B cell (primary cell): ENCODE data around the gene SERGEF. TPM values are rescaled to one million over a fixed set of nuclear protein-coding genes. Genes with fewer than 3 reads are reported as not detected.

Source experiments
- ATAC-seq: fragments of 200-7000 bp; cut with Tn5 transposase; one replicate; pipeline ENCODE4 v1.10.0; 2021; ENCODE audit warnings: low read depth, mild to moderate bottlenecking, moderate number of reproducible peaks, moderate library complexity
- CTCF ChIA-PET: fragments of 350-600 bp; sonication (Branson Sonifier 250); formaldehyde crosslinking; loops from one replicate; lab custom pipeline; 2021; ENCODE audit warnings: antibody characterized with exemption, inconsistent platforms; lab: Charles Lee
- POLR2A ChIA-PET: fragments of 350-600 bp; sonication (Branson Sonifier 250); formaldehyde crosslinking; loops from one replicate; lab custom pipeline; 2021; ENCODE audit warnings: antibody characterized with exemption; lab: Charles Lee
- DNase-seq: peaks from one replicate; pipeline ENCODE4 v3.0.0; 2013
- H2AFZ ChIP-seq: 2 replicates; pipeline ENCODE4 v1.6.1; 2012; ENCODE audit warnings: mild to moderate bottlenecking, low read depth, low read length; ENCODE audit not compliant: insufficient read depth, poor library complexity, severe bottlenecking
- H3K27ac ChIP-seq, 2 donors: 1 replicate in 1 of 2; 2 replicates in 1 of 2; pipeline ENCODE4 v1.5.1; 2012 to 2013; ENCODE audit warnings: low read length in 2 of 2, mild to moderate bottlenecking in 2 of 2, moderate library complexity in 1 of 2
- H3K27me3 ChIP-seq, 4 experiments: fragments of 200-600 bp in 1 of 4; sonication (generic) in 1 of 4; replicated peaks in 1 of 4; 1 replicate in 2 of 4; 2 replicates in 2 of 4; pipeline versions ENCODE4 v1.6.1 to v1.7.0; 2013 to 2016; ENCODE audit warnings: low read length in 3 of 4, mild to moderate bottlenecking in 2 of 4, mixed read lengths in 1 of 4, moderate library complexity in 1 of 4; ENCODE audit not compliant: insufficient read depth in 4 of 4, control insufficient read depth in 3 of 4; ENCODE audit errors: control extremely low read depth in 1 of 4
- H3K36me3 ChIP-seq, 2 experiments: replicated peaks in 1 of 2; 1 replicate in 1 of 2; 2 replicates in 1 of 2; pipeline versions ENCODE4 v1.6.1 to v1.7.1; 2013; ENCODE audit warnings: low read length in 1 of 2; ENCODE audit not compliant: insufficient read depth in 2 of 2, control insufficient read depth in 1 of 2; ENCODE audit errors: control extremely low read depth in 1 of 2, extremely low read depth in 1 of 2
- H3K4me1 ChIP-seq, 2 donors: fragments of 200-600 bp in 1 of 2; sonication (generic) in 1 of 2; 1 replicate in 1 of 2; 2 replicates in 1 of 2; pipeline versions ENCODE4 v1.5.1 to v1.6.1; 2013 to 2017; ENCODE audit warnings: low read length in 2 of 2; ENCODE audit not compliant: control insufficient read depth in 2 of 2, insufficient read depth in 2 of 2
- H3K4me2 ChIP-seq: replicated peaks from 2 replicates; pipeline ENCODE3; 2012; ENCODE audit warnings: mild to moderate bottlenecking, low read depth, low read length; ENCODE audit not compliant: poor library complexity, severe bottlenecking
- H3K4me3 ChIP-seq, 5 experiments: fragments of 200-600 bp in 1 of 5; sonication (generic) in 1 of 5; 1 replicate in 3 of 5; 2 replicates in 2 of 5; pipeline versions ENCODE4 v1.5.1 to v1.7.0; 2011 to 2016; ENCODE audit warnings: low read length in 4 of 5, mild to moderate bottlenecking in 4 of 5, low read depth in 2 of 5, control low read depth in 1 of 5, moderate library complexity in 1 of 5; ENCODE audit not compliant: insufficient read depth in 1 of 5; ENCODE audit errors: control extremely low read depth in 1 of 5, extremely low read depth in 1 of 5
- H3K79me2 ChIP-seq: fragments of 200-600 bp; sonication (generic); one replicate; pipeline ENCODE4 v1.6.0; 2016; ENCODE audit warnings: low read length; ENCODE audit not compliant: control insufficient read depth, insufficient read depth
- H3K9ac ChIP-seq: fragments of 200-600 bp; sonication (generic); 2 replicates; pipeline ENCODE4 v1.6.1; 2017; ENCODE audit warnings: mild to moderate bottlenecking, low read length, moderate library complexity
- H3K9me3 ChIP-seq, 3 donors: one replicate each; pipeline versions ENCODE4 v1.6.1 to v1.7.1; 2013; ENCODE audit warnings: low read length in 2 of 3; ENCODE audit not compliant: control insufficient read depth in 2 of 3, insufficient read depth in 1 of 3; ENCODE audit errors: control extremely low read depth in 1 of 3
- H4K20me1 ChIP-seq: 2 replicates; pipeline ENCODE4 v1.6.0; 2012; ENCODE audit warnings: mild to moderate bottlenecking, low read length; ENCODE audit not compliant: insufficient read depth, control insufficient read depth, poor library complexity, severe bottlenecking
- H3K27ac Mint-ChIP-seq: one replicate; pipeline ENCODE4 v1.8.0; 2021; ENCODE audit warnings: mixed read lengths
- H3K27me3 Mint-ChIP-seq: one replicate; pipeline ENCODE4 v1.8.0; 2021; ENCODE audit warnings: mixed read lengths
- H3K4me1 Mint-ChIP-seq: one replicate; pipeline ENCODE4 v1.8.0; 2021; ENCODE audit warnings: mixed read lengths
- H3K4me3 Mint-ChIP-seq: one replicate; pipeline ENCODE4 v1.8.0; 2021; ENCODE audit warnings: mixed read lengths
- H3K9me3 Mint-ChIP-seq: one replicate; pipeline ENCODE4 v1.8.0; 2022; ENCODE audit warnings: mixed read lengths; ENCODE audit not compliant: insufficient read depth
- CTCF ChIP-seq: fragments of 200-600 bp; IDR thresholded peaks from one replicate; pipeline ENCODE4 v1.8.0; 2022; ENCODE audit warnings: antibody characterized with exemption, mild to moderate bottlenecking
- EZH2 ChIP-seq: IDR thresholded peaks from 2 replicates; pipeline ENCODE4 v1.6.1; 2012; ENCODE audit warnings: borderline replicate concordance, low read depth, mild to moderate bottlenecking, moderate library complexity, low read length; ENCODE audit not compliant: insufficient read depth, poor library complexity, severe bottlenecking
- WGBS: methylation state at CpG from one replicate; pipeline ENCODE4 v1.1.5; 2013; ENCODE audit warnings: missing lambda C conversion rate; ENCODE audit not compliant: insufficient coverage; 5-methylcytosine and 5-hydroxymethylcytosine counted together
- intact Hi-C: fragments of 100-400 bp; cut with micrococcal nuclease; formaldehyde crosslinking; loops from one replicate; pipeline ENCODE4 v1.10.0; 2022
- polyA plus RNA-seq: library from polyadenylated mRNA; depleted of rRNA; stranded (reverse); fragments of >200 nt; gene quantifications from 2 replicates; pipeline ENCODE4 v1.2.3, GENCODE V29; 2012
- total RNA-seq, 2 donors: library from RNA; stranded (reverse); fragments of 120-200 nt in 1 of 2; gene quantifications; 1 replicate in 1 of 2; 2 replicates in 1 of 2; pipeline versions ENCODE4 v1.2.3 to v1.2.4, GENCODE V29; 2013 to 2022

SERGEF gene
- total and polyA plus RNA-seq, 2 donors (not counting 1 experiment from before 2014, with no cell fraction given): 24.2 to 54.3 TPM

GRCh38 chr11:17867341-17867740 is 145.5 kb downstream of the SERGEF start:
- no peaks in the 10 kb centered on the region for H3K27me3 ChIP-seq
- no peaks in the 10 kb centered on the region for H3K36me3 ChIP-seq
- TF ChIP-seq EZH2 (no peak), CTCF (no peak)
- no peaks in the 10 kb centered on the region for H3K4me1 Mint-ChIP-seq
- DNase-seq (no peak), ATAC-seq (no peak)
- no peaks in the 10 kb centered on the region for H3K27me3 Mint-ChIP-seq
- no peaks in the 10 kb centered on the region for H3K79me2 ChIP-seq
- no peak overlapping the region for H2AFZ ChIP-seq
- H4K20me1 ChIP-seq: no peaks in the 10 kb centered on the region
- 96% methylated on average over 3 of the region's 3 CpGs for WGBS
- CTCF ChIA-PET: no interaction called here
- H3K4me2 ChIP-seq: no peak overlapping the region
- H3K9ac ChIP-seq: no peak overlapping the region
- H3K27ac Mint-ChIP-seq: no peak overlapping the region
- H3K9me3 ChIP-seq: peaks cover 0 to 4% (median 2%) of the 10 kb centered on the region in 3 donors
- intact Hi-C loops: no loop called here
- H3K27ac ChIP-seq: no peak overlapping the region
- H3K4me3 ChIP-seq: no peak overlapping the region
- POLR2A ChIA-PET: no interaction called here
- H3K4me3 Mint-ChIP-seq: no peak overlapping the region
- no peaks in the 10 kb centered on the region for H3K9me3 Mint-ChIP-seq
- no peaks in the 10 kb centered on the region for H3K4me1 ChIP-seq

- H3K9me3 Mint-ChIP-seq: no peaks in the 10 kb centered on the region
- CTCF ChIA-PET: interaction anchor here (0.8 to 1.9 kb wide), 6 partner anchors 9 to 36 kb away, joined by 3 to 6 read pairs (median 4); no protein-coding TSS in a partner anchor
- ATAC-seq (no peak), DNase-seq (no peak)
- Histone ChIP-seq H4K20me1 (no peaks in the 10 kb centered on the region), H2AFZ (no peak overlapping the region), H3K79me2 (no peaks in the 10 kb centered on the region), H3K4me3 (no peak overlapping the region), H3K4me2 (no peak overlapping the region), H3K36me3 (no peaks in the 10 kb centered on the region), H3K9ac (no peak overlapping the region), H3K4me1 (no peaks in the 10 kb centered on the region), H3K27me3 (no peaks in the 10 kb centered on the region), H3K9me3 (peaks cover 0 to 4% (median 2%) of the 10 kb centered on the region in 3 donors), H3K27ac (no peak overlapping the region)
- intact Hi-C loops: no loop called here
- H3K27ac Mint-ChIP-seq: no peak overlapping the region
- no peaks in the 10 kb centered on the region for H3K4me1 Mint-ChIP-seq
- TF ChIP-seq EZH2 (no peak), CTCF (no peak)
- no peaks in the 10 kb centered on the region for H3K27me3 Mint-ChIP-seq
- no peak overlapping the region for H3K4me3 Mint-ChIP-seq
- 100% methylated on average over 2 of the region's 3 CpGs for WGBS
- POLR2A ChIA-PET: no interaction called here
These were observed 146.9 kb downstream of the SERGEF start for GRCh38 chr11:17865765-17866428.
